AG08396 (cell line): ENCODE data around the gene NOXRED1.
"Not testable (repeated sequence)": the region's sequence is repeated elsewhere in the genome, so short reads cannot be mapped to it uniquely, and the experiment has no call there.

Experiments
- DNase-seq: peaks from one replicate; pipeline ENCODE4 v3.0.0; 2012; ENCODE audit warnings: low spot score, mixed read lengths

NOXRED1 gene, protein sequence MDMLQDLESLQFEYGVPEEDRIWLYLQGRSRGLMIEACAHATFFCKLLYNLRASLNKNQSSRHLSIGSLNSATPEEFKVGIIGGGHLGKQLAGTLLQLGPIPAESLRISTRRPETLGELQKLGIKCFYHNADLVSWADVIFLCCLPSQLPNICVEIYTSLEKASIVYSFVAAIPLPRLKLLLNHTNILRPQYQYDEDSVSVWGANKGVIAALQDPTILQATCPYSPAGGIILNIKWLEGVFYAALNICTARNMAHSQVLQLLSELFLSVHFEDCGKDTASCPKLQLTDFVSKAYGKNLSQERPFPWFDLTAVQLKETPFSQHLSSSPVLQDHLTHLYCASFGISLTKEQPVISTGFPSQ

DNA sequence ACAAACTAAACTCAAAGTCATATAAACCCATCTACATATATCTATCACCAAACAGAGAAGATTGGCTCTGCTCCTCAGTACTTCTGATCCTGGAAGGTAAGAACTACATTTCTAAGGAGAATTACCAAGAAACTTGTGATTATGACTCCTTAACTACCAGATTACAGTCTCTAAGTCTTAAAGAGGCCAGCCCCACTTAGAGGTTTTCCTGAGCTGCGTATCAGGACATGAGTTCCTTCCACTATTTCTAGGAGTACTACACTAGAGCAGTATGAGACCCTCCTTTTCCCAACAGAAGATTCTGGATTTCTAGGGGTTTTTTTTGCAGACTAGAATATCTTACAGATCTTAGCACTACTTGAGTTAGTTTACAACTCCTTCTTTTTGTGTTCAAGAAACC lies at the start of gene NOXRED1:
Gene NOXRED1, minus strand, starts transcription at position 101 of the 400 bp plus-strand sequence. CDS start 634 bp downstream, outside the sequence.
- no peak for DNase-seq

DNA sequence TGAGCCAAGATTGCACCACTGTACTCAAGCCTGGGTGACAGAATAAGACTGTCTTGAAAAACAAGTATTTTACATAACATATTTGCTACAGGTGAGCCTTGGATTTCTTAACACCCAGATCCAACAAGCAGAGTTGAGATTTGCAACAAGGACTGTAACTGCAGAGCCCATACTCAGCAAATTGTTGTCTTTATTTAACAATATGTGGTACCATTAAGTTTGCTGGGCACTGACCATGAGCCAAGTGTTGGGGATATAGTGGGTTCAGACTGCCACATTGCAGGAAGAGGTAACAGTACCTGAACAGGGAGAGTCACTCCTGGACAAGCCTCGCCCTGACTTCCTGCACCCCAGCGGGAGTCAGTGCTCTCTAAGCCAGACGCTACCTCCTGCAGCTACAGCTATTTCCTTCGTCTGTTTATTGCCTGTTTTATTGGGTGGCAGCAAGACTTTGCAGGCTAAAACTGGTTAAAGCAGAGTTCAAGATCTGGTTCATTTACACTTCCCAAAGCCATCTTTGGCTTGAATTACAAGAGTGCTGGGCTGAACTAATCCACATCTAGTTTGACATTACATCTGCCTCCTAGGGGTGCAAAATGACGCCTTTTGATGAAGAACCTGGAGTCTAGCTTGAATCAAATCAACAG lies 47.0 kb upstream of the NOXRED1 start:
- no peak for DNase-seq

DNA sequence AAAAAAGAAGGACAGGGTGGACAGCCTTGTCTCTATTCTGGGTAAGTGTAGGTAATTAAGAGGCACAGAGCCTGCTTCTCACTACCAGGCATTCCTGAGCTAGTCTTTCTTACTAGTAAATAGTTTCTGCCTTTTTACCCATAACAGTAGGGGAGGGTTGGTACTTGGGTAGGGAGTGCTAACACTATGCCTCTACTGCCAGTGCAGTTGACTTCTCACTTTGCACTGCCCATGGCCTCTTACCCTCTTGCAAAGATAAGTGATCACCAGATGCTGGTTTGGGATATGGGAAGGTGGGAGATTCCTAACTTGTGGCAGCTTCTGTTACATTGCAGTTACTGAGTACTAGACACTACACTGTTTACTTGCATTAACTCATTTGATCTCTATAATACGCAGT lies 46.2 kb upstream of the NOXRED1 start:
- DNase-seq: no peak

DNA sequence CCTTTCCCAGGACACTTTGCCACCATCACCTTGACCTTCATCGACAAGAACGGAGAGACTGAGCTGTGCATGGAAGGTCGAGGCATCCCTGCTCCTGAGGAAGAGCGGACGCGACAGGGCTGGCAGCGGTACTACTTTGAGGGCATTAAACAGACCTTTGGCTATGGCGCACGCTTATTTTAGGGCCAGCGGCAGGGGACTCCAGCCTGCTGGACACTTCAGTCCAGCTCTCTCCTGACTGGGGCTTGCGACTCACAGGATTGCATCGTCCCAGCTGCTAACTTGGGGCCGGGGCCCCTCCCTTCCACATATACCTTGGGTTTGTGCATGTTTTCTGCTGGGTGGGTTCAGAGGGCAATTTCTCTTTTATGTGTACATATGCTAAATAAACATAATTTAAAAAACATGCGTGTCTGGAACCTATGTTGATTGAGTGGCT lies 45.8 kb upstream of the NOXRED1 start:
- DNase-seq: no peak

DNA sequence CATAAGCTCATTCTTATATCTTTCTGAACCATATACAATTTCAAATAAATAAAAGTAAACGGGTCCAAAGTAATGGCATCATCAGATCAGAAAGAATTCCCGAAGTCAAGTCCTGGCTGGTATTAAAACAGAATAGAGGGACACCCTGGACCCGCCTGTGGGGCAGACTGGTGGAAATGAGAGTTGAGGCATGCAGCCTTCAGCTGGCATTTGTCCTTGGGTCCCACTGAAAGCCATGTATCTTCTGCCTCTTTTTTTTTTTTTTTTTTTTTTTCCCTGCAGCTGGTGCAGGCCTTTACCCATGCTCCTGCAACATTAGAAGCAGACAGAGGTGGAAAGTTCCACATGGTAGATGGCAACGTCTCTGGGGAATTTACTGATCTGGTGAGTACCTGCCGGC lies 44.5 kb upstream of the NOXRED1 start:
- no peak for DNase-seq

DNA sequence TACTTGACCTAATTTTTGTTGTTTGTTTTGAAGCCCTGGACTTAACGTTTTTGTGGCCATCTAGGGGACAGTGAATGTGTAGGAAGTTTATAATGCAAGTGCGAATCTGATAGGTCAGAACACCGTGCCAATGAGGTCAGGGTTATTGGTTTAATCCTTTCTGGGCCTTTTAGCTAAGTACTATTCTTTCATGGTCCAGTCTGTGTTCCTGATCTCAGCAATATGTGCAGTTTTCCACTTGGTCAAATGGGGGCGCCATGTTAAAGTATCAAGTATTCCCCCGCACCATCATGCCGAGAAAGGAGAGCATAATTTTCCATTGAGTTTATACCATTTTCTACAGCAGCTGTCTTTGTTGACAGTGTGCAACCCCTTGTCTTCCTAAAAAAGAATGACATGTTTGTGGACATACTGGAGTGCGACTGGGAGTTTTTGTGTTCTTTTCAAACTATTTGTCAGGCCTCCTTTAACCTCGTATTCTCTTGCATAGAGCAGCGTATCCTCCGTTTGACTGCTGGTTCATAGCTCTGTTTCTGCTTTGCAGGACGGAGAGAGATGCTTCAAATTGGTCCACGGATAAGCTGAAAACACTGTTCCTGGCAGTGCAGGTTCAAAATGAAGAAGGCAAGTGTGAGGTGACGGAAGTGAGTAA lies 35.9 kb upstream of the NOXRED1 start:
- DNase-seq: peak; percentile 62

DNA sequence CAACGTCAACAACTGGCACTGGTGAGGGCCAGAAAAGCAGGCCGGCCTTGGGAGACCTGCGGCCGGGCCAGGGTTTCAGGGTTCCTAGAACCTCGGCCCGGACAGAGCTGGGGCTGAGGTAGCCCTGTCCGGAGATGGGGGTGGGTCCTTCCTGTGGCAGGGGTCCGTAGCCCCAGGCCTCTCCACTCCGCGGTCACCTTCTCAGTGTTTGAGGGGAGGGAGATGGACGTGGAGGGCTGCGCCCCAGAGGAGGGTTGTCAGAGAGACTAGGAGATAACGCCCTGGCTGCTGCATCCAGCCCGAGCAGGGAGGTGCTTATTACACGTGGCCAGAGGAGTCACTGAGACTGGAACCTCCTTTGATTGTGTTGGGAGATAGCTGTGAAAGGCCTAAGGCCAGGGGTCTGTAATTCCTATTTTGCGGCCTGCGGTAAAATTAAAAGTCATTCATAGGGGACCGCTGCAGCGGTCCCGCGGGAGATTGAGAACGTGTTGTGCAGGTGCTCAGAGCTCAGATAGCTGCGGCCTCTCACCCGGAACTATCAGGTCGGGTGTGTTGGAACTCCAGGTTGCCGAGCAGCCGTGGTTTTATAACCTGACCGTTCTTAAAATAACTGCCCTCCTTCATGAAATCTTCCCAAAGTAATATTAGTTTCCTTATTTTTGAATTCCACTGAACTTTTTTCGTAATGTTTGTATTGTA lies 35.1 kb upstream of the NOXRED1 start:
- DNase-seq: no peak

DNA sequence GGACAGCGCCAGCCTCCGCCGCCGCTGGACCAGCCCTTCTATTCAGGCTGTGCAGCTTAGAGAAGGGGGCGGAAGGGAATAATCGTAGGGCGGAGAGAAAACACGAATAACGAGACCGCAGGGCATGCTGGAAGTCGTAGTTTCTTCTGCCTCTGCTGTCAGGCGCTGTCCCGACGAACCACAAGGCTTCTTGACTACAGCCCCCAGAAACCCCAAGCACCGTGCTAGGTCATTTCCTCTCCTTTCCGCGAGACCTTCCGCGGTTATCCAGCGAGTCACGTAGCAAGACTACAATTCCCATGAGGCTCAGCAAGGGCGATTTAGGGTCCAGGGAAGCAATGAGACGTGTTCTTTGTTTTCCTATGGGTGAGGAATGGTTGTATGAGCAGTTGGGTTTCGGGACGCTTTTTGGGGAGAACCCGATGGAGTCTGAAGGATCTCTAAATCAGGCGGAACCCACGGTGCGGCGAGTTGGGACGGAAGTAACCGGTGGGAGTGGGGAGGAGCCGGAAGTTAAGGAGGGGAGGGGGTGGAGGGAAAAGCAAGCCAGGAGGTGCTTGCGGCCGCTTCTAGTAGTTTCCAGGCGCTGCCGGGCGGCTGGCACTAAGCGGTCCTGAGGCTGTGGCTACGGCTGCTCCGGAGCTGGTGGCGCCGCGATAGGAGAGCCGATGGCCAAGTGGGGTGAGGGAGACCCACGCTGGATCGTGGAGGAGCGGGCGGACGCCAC lies 34.4 kb upstream of the NOXRED1 start, which contains the start of the genes AHSA1 and VIPAS39:
Gene AHSA1, plus strand, starts transcription at position 572 of the 727 bp plus-strand sequence. Its CDS starts 97 bp downstream, at position 669.
Gene VIPAS39, minus strand, starts transcription at position 80 of the 727 bp plus-strand sequence. CDS start 3,499 bp downstream, outside the sequence.
- DNase-seq: peak; percentile 93

DNA sequence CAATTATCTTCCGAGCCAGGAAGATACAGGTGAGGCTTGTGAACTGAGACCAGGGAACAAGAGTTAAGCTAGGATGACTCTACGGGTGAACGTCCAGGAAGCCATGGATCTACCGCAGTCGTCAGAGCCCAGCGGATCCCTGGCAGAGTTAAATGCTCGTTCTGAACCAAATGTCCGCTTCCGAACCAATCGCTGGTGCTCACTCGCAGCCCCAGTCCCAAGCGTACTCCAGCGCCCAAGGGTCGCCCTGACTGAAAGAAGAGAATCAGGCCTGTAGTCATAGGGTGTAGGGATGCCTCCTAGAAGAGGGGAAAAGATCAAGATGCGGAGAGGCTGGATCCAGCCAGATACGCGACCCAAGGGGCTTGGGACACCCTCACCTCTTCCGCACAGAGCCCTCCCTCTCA lies 33.8 kb upstream of the NOXRED1 start:
- no peak for DNase-seq

DNA sequence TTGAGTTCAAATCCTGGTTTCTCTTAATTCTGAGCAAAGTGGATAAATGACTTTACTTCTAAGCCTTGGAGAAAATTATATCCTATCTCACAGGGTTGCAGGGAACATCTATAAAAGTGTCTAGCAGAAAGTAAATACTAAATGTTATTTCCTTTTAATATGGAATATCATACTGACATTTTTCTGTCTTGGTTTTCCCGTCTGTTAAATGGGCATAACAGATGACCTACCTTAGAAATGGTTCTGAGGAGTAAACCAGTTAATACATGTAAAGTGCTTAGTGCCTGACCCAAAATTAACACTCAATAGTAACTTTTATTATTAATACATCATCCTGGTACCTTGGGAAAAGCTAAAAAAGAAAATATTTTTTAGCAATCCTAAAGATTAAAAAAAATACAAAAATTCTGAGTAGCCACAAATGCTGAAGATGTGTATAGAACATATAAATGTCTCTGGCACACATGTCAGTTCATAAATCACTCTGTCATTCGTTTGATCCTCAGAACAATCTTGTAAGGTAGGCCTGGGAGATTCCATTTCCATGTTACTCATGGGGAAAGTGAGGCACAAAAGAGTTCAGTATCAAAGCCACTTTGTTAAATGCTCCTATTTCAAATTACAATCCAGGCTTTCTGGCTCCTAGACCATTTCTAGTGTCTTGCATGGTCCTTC lies 32.8 kb upstream of the NOXRED1 start:
- DNase-seq: no peak

DNA sequence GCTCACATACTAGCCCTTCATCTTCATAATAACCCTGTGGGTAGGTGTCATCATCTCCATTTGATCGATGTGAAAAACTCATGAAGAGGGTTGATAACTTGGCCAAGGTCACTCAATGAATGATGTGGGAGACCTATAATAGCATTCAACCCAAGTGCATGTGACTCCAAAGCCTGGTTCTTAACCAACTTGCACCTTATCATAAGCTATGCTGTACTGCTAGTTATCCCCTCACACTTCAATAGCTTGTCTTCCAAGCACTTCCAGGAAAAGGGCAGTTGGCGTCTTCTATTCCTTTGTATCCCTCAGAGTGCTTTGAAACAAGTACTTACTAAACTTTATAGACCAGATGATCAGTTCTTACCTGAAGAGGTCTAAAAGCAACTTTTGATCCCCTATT lies 18.9 kb upstream of the NOXRED1 start:
- DNase-seq: no peak

DNA sequence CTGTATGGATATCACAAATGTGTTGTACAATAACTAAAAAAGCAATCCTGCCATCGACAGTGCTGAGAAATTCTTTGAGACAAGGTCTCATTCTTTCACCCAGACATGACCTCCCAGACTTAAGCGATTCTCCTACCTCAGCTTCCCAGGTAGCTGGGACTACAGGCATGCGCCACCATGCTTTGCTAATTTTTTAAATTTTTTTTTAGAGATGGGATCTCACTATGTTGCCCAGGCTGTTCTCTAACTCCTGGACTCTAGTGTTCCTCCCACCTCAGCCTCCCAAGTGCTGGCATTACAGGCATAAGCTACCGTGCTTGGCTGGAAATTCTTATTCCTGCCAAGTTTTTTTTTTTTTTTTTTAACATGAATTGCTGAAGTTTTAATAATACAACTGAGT lies 16.5 kb upstream of the NOXRED1 start:
- DNase-seq: no peak

DNA sequence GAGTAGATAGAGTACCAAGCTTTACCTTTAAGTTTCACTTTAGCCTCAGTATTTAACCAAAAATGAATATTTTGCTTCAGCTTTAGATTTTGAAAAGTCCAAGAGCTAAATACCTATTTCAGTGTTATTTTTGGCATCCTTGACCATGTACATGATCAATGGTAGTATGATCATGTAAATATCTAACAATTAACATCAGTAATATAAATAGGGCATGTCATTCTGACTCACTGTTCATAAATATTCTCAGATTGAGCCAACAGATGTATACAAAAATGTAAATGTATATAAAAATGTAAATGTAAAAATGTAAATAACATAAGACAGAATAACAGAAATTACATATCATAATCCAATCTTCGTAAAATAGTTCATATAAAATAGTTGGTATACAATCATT lies 15.3 kb upstream of the NOXRED1 start:
- no peak for DNase-seq

DNA sequence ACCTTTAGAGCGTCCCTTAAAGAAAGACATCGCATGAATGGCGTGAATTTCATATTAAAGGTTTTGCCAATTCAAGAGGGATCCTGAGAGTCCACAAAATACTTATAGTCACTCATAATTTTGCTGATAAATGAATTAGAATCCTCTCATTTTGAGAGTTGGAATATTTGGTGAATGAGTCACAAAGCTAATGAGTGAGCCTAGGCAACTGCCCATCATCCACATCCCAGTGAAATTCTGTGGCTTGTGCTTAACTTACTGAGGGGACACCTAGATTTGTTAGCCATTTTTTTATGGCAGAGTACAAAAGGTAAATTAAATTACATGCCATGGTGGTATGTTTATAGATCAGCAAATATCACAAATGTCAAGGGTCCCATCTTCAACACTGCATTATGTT lies 12.7 kb upstream of the NOXRED1 start:
- no peak for DNase-seq

DNA sequence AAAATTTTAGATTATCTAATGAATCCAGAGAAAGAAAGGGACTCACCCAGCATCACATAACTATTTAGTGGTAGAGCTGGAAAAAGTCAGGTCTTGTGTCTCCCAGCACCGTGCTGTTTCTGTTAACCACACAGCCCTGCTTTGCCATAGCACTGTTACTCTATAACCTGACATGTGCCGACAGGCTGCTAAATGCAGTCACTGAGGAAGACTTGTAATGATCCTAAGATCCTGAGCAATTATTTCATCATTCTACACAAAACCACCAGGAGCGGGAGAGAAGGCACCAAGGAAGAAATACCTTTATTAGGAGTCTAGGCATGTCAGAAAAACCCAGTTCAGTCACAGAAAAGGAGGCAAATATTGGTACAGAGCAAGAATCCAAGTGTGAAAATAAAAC lies 3.1 kb upstream of the NOXRED1 start:
- no peak for DNase-seq

DNA sequence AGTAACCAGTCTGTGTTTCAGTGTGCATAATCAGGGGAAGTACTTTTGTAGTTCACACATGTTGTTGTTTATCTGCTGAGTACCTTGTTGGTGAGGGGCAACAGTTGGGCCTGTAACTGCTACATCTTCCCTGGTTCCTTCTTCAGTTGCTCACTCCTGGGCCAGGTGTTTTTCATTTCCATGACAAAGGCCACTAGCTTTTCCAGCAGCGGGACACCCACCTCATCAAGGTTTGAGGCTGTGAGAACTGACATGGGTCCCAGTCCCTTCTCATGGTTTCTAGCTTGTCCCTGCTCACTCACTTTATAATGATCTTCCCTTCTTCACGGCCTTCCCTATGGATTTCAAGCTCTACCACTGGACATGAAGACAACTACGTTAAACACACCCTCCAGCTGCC lies 1.5 kb upstream of the NOXRED1 start:
- DNase-seq: no peak

DNA sequence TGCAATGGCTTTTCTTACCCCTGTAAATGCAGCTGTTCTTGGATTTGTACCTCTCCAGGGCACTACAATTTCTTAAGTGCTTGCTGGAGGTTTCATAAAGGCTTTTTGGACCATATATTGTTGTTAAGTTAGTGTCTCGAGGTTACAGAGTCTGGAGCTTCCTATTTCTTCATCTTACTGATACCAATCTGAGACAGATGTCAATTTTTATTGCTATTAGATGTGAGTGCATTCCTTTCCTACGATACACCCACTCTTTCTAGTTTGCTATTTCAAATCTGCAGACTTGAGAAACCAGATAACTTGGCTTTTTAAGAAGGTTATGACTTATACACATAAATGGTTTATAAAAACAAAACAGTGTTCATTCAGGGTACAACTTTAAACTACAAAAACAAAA lies 2.1 kb downstream of the NOXRED1 start:
- DNase-seq: no peak

DNA sequence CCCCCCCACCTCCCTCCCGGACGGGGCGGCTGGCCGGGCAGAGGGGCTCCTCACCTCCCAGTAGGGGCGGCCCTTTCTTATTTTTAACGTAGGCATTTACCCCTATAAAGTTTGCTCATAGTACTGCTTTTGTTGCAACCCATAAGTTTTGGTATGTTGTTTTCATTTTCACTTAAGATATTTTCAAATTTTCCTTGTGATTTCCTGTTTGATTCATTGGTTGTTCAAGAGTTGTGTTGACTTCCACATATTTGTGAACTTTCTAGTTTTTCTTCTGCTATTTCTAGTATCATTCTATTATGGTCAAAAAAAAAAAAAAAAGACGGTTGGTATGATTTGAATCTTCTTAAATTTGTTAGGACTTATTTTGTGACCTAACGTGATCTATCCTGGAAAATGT lies 6.5 kb downstream of the NOXRED1 start:
- no peak for DNase-seq

DNA sequence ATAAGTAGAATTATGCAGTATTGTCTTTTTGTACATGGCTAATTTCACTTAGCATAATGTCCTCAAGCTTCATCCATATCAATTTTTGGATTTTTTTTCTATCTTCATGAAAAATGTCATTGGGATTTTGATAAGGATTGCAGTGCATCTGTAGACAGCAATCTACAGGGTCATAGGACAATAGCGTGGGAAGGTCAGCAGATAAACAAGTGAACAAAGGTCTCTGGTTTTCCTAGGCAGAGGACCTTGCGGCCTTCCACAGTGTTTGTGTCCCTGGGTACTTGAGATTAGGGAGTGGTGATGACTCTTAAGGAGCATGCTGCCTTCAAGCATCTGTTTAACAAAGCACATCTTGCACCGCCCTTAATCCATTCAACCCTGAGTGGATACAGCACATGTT lies 7.2 kb downstream of the NOXRED1 start:
- not testable (repeated sequence) for DNase-seq

DNA sequence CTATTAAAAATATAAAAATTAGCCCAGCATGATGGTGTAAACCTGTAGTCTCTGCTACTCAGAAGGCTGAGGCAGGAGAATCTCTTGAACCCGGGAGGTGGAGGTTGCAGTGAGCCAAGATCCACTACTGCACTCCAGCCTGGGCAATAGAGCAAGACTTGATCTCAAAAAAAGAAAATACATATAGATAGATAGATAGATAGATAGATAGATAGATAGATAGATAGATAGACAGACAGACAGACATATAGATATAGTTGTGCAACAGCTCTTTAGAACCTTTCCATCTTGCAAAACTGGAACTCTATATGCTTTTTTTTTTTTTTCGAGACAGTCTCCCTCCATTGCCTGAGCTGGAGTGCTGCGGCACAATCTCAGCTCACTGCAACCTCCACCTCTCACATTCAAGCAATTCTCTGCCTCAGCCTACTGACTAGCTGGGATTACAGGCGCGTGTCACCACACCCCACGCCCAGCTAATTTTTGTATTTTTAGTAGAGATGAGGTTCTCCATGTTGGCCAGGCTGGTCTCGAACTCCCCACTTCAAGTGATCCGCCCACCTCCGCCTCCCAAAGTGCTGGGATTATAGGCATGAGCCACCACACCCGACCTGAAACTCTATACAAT lies 7.8 kb downstream of the NOXRED1 start:
- not testable (repeated sequence) for DNase-seq

DNA sequence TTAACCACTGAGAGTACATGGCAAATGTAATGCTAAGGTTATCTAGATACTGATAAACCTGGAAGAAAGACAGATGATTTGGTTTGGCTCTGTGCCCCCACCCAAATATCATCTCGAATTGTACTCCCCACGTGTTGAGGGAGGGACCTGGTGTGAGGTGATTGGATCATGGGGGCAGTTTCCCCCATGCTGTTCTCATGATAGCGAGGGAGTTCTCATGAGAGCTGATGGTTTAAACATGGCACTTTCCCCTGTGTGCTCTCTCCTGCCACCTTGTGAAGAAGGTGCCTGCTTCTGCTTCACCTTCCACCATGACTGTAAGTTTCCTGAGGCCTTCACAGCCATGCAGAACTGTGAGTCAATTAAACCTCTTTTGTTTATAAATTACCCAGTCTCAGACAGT lies 14.2 kb downstream of the NOXRED1 start:
- no peak for DNase-seq
